ENCODE measurements around the gene OR5AK2.
"Not testable (repeated sequence)": the region's sequence is repeated elsewhere in the genome, so short reads cannot be mapped to it uniquely, and the experiment has no call there.

The OR5AK2 gene, protein sequence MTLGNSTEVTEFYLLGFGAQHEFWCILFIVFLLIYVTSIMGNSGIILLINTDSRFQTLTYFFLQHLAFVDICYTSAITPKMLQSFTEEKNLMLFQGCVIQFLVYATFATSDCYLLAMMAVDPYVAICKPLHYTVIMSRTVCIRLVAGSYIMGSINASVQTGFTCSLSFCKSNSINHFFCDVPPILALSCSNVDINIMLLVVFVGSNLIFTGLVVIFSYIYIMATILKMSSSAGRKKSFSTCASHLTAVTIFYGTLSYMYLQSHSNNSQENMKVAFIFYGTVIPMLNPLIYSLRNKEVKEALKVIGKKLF

DNA sequence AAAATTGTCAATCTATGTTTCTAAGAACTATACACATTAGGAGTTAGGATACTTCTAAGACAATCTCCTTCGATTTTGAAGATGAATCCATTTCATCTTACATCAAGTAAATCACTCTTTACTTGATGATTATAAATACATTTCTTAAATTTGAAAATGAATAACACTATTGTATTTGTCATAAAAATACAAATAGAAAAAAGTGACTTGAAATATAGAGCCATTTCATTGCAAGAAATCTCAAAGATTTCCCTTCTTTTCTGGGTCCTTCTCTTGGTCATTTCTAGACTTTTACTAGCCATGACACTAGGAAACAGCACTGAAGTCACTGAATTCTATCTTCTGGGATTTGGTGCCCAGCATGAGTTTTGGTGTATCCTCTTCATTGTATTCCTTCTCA is at the start of gene OR5AK2:
TSS of gene OR5AK2 (plus strand) at position 301 of the 400 bp plus-strand sequence. CDS start at position 301, 0 bp downstream.
- no peak for DNase-seq

DNA sequence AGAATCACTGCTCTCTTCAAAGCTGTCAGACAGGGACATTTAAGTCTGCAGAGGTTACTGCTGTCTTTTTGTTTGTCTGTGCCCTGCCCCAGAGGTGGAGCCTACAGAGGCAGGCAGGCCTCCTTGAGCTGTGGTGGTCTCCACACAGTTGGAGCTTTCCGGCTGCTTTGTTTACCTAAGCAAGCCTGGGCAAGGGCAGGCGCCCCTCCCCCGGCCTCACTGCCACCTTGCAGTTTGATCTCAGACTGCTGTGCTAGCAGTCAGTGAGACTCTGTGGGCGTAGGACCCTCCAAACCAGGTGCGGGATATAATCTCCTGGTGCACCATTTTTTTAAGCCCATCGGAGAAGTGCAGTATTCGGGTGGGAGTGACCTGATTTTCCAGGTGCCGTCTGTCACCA is 43.2 kb upstream of the OR5AK2 start:
- DNase-seq: not testable (repeated sequence)

DNA sequence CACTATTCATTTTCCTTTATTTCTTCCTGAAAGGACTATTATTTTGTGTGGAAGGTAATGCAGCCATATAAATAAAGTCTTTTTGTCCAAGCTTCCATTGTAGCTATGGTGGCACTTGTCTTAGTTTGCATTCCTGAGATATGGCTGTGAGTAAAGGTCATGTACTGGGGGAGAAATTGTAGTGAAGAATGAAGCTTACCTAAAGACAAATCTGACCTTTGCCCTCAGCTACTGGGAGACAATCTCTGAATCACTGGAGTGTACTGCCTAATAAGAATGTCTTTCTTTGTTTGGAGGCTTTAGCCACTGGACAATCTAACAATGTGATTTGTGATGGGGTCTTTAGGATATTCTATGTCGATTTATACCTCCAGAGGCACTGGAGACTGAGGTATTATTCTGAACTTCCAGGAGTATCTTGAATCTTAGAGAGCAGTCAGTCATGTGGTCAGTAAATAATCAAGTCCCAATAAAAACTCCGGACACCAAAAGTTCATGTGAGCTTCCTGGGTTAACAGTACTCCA is 39.7 kb upstream of the OR5AK2 start:
- DNase-seq: no peak

DNA sequence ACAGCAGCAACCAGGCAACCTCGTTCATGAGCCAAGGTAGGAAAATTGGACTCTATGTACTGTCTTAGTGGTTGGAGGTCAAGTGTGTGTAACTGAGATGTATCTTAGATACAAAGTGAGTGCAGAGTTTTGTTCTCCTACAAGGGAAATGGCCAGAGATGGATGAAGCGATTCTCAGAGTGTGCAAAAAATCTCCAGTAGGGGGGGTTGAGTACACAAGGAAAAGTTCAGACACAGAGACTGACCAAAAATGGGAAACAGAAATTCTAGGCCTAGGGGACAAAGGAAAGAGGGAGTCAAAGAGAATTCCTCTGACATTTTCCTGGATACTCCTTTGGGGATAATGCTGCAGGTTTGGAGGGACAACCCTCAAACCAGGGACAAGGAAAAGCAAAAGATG is 38.2 kb upstream of the OR5AK2 start:
- DNase-seq: no peak

DNA sequence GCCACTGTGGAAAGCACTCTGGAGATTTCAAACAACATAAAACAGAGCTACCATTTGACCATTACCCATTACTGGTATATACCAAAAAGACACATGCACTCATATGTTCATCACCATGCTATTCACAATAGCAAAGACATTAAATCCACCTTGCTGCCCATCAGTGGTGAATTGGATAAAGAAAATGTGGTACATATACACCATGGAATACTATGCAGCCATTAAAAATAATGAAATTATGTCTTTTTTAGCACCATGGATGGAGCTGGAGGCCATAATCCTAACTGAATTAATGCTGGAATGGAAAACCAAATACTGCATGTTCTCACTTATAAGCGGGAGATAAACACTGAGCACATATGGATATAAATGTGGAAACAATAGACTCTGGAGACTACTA is 34.8 kb upstream of the OR5AK2 start:
- not testable (repeated sequence) for DNase-seq

DNA sequence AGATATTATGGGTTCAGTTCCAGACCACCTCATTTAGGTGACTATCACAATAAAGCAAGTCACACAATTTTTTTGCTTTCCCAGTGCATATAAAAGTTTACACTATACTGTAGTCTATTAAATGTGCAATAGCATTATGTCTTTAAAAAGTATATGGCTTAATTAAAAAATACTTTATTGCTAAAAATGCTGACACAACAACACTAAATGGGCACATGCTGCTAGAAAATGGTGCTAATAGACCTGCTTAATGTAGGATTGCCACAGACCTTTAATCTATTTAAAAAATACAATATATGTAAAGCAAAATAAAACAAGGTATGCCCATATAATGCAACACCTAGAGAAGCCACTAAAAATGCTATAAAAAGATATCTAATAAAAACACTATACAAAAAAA is 27.1 kb upstream of the OR5AK2 start:
- no peak for DNase-seq

DNA sequence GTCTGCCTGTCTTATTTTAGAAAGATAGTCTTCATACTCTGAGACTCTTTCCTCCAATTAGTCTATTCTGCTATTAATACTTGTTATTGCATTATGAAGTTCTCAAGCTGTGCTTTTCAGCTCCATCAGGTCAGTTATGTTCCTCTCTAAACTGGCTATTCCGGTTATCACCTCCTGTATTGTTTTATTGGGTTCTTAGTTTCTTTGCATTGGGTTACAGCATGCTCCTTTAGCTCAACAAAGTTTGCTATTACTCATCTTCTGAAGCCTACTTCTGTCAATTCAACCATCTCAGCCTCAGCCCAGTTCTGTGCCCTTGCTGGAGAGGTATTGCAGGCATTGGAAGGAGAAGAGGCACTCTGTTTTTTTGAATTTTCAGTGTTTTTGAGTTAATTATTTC is 21.0 kb upstream of the OR5AK2 start:
- no peak for DNase-seq

DNA sequence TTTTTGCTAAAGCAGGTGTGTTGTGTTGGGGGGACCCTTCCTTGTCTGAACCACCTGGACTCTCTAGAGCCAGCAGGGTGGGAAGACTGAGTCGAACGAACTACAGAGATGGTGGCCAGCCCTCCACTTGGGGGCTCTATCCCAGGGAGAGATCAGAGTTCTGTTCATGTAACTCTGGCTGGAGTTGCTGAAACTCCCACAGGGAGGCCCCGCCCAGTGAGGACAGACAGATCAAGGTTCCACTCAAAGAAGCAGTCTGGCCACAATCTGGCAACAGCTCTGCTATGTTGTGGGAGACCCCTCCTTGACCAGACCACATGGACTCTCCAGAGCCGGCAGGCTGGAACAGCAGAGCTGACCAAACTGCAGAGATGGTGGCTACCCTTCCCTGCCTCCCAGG is 20.2 kb upstream of the OR5AK2 start:
- no peak for DNase-seq

DNA sequence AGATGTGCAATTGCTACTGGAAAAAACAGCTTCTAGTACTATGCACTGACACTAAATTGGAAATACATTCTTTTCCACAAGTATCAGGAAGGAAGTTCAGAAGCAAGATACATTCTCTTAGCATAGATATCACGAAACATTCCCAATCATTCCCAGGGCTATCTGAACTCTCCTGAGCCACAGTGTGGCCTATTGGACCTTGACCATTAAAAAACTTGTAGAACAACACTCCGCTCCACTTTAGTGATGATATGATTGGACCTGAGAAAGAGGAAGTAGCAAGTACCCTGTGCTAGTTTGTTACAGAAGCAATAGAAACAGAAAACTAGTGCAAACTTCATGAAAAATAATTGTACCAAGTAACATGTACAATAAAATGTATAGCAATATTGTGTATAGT is 11.4 kb upstream of the OR5AK2 start:
- DNase-seq: no peak

DNA sequence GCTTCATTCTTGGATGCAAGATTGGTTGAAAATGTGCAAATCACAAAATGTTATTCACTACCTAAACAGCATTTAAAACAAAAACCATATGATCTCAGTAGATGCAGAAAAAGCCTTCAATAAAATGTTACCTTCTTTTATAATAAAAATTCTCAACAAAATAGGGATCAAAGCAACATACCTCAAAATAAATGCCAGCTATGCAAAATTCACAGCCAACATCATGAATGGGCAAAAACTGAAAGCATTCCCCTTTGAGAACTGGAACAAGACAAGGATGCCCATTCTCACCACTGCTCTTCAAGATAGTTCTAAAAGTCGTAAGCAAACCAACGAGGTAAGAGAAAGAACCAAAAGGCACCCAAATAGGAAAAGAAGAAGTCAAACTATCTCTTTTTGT is 2.0 kb downstream of the OR5AK2 start:
- DNase-seq: no peak

DNA sequence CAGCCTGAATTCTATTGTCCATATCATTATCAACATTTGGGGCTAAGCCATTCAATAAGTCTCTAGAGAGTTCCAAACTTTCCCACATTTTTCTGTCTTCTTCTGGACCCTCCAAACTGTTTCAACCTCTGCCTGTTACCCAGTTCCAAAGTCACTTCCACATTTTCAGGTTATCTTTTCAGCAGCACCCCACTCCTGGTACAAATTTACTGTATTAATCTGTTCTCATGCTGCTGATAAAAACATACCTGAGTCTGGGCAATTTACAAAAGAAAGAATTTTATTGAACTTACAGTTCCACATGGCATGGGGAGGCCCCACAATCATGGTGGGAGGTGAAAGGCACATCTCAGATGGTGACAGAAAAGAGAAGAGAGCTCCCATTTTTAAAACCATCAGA is 5.8 kb downstream of the OR5AK2 start:
- DNase-seq: no peak

DNA sequence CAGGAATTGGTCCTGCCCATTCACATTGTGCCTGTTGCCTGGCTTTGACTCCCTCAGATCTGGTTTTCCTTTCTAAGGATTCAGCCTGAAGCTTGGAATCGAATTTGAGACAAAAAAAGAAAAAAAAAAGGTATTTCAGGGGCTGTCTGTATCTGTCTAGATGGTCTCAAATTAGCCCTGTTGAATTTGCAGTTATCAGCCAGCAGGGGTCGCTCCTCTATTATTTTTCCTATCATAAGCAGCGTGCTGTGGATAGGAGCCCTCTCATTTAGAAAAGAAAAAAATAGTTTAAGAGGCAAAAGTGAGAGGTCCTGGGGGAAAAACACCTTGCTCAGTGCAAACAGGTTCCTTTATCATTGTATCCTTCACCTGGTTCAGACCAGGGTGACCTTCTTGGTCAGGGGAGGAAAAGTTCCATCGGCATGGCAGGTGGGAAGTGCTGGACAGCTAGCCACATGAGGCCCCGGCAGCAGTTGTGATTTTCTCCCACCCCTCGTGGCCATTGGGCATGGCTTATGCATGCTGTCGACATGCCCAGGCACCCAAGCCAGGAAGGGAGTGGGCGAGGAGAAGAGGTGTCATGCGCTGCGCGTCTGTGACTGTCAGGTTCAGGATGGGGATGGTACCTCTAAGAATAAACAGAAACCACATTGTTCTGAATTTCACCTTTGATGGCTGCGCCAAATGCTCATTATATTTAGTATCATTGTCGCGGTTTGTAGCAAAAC is 13.1 kb downstream of the OR5AK2 start:
- no peak for DNase-seq

DNA sequence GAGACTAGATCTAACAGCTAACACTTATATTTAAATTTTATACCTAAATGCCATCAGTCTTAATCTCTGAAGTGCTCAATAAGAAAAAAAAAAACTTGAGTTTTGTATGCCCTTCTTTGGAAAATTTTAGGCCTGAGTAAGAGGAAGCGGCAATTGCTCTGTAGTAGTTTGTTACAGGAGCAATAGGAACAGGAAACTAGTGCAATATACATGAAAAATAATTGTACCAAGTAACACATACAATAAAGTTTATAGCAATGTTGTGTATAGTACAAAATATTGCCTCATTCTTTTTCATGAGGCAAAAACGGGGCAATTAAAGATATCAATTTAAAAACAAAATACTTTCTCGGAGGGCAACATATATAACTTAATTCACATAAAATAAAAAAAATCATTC is 19.7 kb downstream of the OR5AK2 start:
- no peak for DNase-seq

DNA sequence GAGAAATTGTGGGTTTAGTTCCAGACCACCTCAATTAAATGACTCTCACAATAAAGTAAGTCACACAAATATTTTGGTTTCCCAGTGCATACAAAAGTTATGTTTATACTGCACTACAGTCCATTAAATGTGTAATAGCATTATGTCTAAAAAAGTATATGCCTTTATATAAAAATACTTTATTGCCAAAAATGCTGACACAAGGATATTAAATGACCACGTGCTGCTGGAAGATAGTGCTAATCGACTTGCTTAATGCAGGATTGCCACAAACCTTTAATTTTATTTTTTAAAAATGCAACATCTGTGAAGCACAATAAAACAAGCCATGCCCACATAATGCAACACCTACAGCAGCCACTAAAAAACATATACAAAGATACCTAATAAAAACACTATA is 27.0 kb downstream of the OR5AK2 start:
- DNase-seq: no peak

DNA sequence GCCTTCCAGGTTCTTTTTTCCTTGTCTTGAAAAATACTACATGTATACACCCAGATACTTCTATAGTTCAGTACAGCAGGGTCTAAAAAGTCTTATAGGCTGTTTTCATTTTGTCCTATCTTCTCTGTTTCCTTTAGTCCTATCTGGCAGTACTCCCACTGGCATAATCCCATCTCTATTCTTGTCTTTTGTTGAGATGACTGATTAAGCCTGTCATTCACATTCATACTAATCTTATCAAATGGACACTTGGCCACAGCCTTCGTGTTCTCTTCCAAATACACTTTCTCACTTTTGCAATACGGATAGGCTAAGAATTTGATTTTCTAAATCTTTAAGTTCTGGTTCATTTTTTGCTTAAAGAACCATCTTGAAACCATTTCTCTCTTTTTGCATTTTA is 42.8 kb downstream of the OR5AK2 start:
- no peak for DNase-seq
